MV-4-11 (cell line): Measurements from ENCODE around the gene PSMD4.
"Not testable (repeated sequence)": the region's sequence is repeated elsewhere in the genome, so short reads cannot be mapped to it uniquely, and the experiment has no call there.

Experiments
- DNase-seq: peaks from one replicate; lab custom pipeline; 2025; lab: John Stamatoyannopoulos, UW

The PSMD4 gene

GRCh38 chr1:151254217-151255213, at the start of gene PSMD4:
TSS of gene PSMD4 (plus strand) at chr1:151254734. CDS start at chr1:151254783, 49 bp downstream.
- DNase-seq: peak; percentile 97

- not testable (repeated sequence) for DNase-seq
These were observed 49.1 kb upstream of the PSMD4 start for GRCh38 chr1:151205381-151205965.

- DNase-seq: no peak
These were observed 43.7 kb upstream of the PSMD4 start for GRCh38 chr1:151210830-151211229.

GRCh38 chr1:151211972-151212705, 42.4 kb upstream of the PSMD4 start:
- peak; percentile 76 for DNase-seq

DNA sequence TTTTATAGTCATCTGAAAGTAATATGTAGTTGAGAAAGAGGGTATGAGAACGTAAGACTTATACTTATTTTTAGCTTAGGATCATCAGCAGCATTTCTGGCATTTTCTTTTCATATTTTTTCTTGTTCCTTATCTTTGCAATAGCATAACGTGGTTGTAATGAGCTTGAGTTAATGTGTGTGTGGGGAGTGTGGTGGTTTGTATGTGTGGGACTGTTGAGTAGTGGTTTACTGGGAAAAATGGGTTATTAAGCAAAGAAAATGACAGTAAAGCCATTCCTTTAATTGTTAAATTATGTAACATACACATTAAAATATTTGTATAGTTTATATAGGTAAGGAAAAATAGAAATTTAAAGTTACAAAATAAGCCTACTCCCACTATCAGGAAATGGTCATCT, 41.0 kb upstream of the PSMD4 start:
- no peak for DNase-seq

DNA sequence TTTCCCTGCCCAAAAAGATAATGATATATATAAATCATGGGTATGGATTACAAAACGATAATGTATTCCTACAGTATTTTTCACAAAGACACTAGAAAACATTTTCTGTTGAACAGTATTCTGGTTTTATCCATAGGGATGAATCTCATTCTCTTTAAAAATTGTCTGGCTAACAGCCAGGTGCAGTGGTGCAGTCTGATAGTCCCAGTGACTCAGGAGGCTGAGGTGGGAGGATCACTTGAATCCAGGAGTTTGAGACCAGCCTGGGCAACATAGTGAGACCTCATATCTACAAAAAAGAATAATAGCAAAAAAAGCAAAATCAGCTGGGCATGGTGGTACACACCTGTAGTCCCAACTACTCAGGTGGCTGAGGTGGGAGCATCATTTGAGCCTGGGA, 32.9 kb upstream of the PSMD4 start:
- DNase-seq: no peak

DNA sequence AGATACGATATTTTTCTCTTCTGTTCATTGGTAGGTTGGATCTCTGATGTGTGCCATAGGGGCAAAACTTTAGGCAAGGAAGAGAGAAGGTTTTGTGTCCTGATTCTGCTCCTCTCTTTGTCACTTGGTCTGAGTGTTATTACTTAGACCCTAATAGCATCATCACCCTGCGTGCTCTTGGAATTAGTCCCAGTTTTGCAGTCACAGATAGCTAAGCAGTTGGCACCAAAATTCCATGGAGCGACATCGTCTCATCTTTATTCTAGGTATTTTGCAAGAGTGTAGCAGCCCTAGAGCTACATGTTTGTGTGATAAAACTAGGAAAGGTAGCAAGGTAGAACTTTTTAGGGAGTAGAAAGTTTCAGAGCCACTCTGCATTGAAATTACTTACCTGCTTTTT, 32.4 kb upstream of the PSMD4 start:
- DNase-seq: no peak

GRCh38 chr1:151235235-151235634, 19.3 kb upstream of the PSMD4 start:
- DNase-seq: no peak

DNA sequence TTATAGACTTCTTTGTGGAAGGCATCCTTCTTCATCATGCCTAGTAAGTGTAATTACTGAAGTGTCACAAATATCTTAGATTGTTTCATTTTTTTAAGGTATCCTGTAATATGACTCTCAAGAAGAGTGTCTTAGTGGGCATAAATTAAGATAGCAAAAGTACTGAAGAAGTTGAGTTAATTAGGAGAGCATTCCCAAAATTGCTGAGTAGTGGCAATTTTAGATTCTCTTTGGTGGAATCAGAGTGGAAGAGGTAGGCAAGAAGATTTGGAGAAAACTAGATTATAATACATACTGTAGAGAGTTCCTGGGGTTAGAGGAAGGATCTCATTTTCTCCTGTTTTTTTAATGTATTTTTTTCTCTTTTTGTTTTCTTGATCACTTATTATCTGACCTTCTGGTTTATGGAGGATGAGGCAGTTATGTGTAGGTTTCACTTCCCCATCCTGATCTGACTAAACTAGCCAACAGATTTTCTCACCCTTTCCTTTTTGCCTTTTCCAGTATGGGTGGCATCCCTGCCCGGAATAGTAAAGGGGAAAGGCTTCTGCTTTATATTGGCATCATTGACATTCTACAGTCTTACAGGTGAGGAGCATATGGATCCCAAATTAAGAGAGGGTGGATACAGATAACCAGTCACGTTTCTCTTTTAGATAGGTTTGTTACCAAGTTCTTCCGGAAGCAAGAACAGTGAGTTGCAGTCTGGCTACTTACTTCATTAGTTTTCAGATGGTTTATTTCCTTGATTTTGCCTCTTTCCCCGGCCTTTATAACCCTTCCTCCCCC, 16.7 kb upstream of the PSMD4 start:
- peak; percentile 73 for DNase-seq

- DNase-seq: no peak
These were observed 16.1 kb upstream of the PSMD4 start for GRCh38 chr1:151238467-151238739.

DNA sequence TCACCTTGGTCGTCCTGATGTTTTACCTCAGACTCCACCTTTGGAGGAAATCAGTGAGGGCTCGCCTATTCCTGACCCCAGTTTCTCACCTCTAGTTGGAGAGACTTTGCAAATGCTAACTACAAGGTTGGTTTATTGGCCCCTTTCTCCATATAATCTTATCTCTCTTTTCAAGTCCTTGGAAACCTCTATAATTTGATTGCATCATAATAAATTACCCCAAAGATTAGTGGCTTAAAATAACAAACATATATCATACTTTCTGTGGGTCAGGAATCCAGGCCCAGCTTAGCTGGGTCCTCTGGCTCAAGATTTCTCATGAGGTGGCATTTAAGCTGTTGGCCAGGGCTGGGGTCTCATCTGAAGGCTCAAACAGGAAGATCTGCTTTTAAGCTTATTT, 12.1 kb upstream of the PSMD4 start:
- no peak for DNase-seq

DNA sequence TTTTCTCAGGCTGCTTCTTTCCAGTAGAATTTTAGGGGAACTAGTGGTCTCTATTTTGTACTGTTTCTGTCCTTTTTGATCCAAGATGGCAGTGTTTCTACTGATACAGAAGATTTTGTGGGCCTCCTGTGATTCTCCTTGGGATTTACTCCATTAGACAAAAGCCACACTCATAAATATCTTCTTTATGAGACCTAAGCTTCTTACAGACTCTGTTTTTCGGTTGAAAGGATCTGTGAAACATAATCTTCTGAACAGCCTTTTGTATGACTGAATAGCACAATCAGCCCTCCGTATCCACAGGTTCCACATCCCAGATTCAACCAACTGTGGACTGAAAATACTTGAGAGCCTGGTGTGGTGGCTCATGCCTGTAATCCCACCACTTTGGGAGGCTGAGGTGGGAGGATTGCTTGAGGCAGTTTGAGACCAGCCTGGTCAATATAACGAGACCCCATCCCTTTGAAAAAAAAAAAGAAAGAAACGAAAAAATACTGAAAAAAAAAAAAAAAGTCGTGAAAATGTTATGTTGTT, 10.8 kb upstream of the PSMD4 start:
- DNase-seq: no peak

DNA sequence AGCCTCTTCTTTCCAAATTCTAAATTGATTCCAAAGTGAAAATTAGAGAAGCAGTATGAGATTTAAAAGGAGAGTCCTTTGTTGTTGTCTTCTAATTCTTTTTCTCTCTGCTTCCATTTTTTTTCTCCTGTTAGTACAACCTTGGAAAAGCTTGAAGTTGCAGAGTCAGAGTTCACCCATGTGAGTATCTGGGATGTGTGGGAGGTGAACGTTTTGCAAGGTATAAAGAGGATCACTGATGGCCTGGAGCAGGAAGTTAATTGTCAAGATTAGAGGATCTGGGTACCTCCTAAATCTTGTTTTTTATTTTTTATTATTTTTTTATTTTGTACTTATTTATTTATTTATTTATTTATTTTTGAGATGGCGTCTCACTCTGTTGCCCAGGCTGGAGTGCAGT, 7.7 kb upstream of the PSMD4 start:
- no peak for DNase-seq

- DNase-seq: peak; percentile 80
These were observed 2.7 kb upstream of the PSMD4 start for GRCh38 chr1:151251656-151252470.

DNA sequence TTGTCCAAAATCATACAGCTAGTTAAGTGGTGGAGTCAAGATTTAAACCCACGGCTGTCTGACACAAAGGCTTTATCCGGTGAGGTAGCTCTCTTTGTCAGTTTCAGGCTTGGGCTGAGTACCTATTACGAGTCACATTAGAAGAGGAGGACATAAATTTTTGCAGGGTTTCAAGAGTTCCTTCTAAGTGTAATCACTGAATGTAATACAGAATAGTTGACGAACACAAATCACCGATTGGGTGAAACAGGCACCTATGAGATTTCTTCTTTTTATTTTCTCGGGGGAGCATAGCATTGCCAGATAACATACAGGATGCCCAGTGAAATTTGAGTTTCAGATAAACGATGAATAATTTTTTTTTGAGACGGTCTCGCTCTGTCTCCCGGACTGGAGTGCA, 847 bp downstream of the PSMD4 start:
- DNase-seq: no peak

GRCh38 chr1:151259351-151259750, 4.8 kb downstream of the PSMD4 start:
- DNase-seq: no peak

DNA sequence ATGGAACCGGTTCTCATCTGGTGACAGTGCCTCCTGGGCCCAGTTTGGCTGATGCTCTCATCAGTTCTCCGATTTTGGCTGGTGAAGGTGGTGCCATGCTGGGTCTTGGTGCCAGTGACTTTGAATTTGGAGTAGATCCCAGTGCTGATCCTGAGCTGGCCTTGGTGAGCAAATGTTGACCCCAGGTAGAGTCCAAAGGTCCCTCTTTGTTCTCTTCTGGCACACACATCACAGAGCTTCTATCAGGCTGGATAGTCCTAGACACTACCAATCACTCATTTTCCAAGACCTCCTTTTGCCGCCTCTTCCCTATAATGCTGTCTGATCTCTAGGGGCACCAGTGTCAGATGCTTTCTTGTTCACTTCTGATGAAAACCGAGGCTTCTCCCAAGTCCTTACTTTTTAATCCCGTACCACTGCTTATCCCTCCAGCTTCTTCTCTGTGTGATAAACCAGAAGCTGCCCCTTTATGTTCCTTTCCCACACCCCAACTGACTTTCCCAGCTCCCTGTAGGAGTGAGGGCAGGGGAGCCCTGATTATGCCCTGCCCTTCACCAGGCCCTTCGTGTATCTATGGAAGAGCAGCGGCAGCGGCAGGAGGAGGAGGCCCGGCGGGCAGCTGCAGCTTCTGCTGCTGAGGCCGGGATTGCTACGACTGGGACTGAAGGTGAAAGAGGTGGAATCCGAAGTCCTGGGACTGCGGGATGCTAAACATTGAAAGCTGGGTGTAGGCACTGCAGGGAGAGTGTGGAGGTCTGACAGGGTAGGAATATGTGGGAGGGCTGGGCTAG, 11.1 kb downstream of the PSMD4 start:
- DNase-seq: no peak

DNA sequence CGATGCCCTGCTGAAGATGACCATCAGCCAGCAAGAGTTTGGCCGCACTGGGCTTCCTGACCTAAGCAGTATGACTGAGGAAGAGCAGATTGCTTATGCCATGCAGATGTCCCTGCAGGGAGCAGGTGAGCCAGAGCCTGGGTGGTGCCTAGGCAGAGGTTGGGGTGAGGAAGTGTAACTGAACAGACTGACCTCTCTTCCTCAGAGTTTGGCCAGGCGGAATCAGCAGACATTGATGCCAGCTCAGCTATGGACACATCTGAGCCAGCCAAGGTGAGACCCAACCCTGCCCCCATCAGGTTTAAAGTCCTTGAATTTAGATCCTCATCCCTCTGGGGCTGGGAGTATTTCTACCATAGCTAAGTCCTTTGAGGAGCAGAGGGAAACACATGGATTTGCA, 11.8 kb downstream of the PSMD4 start:
- DNase-seq: no peak

DNA sequence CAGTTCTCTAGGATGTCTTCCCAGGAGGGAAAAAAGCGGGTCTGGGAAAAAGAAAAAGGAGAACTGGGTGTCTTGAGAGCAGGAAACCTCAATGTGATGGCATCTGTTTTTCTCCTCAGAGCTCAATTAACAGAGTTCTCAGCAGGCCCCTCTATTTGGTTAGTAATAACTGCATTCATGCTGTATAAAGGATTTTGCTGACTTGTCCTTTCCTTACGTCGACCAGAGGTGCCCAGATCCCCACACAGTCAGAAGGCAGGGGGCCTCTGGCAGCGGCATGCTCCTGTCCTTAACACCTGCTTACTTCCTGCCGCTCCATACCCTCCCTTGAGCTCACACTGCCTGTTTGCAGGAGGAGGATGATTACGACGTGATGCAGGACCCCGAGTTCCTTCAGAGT, 12.3 kb downstream of the PSMD4 start:
- no peak for DNase-seq

GRCh38 chr1:151267760-151268159, 13.2 kb downstream of the PSMD4 start:
- DNase-seq: no peak
